Measurements from ENCODE around the gene EPB41L2. TPM values are rescaled to one million over a fixed set of nuclear protein-coding genes. Genes with fewer than 3 reads are reported as not detected.

EPB41L2 gene
- total RNA-seq, 1 experiment from 2014 or later, result 199 TPM

DNA sequence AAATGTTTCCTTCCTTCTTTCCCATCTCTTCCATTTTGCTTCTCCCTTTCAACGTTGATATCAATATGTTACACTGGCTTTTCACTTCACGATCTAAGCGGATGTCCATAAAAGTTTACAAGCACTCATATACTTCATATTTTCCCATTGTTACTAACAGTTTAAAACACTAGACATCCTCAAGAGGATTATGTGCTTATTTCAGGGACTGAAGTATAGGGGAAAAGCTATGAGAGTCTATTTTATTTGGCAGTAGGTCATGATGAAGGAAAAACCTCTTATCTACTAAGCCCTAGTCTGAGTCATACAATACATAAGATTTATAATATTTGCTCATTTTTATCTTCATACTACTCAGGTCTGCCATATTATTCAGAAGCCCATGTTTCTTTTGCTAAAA is 20.6 kb upstream of the EPB41L2 start:
- intact Hi-C loops (cut with micrococcal nuclease; ENCODE audit: unreplicated experiment) (no loop called here), in situ Hi-C loops (cut with HindIII; ENCODE audit: low pct_unique_long_range_greater_than_20kb, low sequenced_read_pairs) (no loop called here)
- ATAC-seq (no peak), DNase-seq (ENCODE audit: low read depth, low spot score) (no peak)
- TF ChIP-seq POLR2AphosphoS5 (IDR thresholded peaks at IDR 0.05; ENCODE audit: low read depth, low read length) (no peak), SIN3A (IDR thresholded peaks at IDR 0.05; ENCODE audit: borderline replicate concordance, insufficient read depth, low read depth, low read length) (no peak), TCF7L2 (IDR thresholded peaks at IDR 0.05; ENCODE audit: low read depth, low read length) (no peak)
- TF ChIP-seq, protein P1, sequence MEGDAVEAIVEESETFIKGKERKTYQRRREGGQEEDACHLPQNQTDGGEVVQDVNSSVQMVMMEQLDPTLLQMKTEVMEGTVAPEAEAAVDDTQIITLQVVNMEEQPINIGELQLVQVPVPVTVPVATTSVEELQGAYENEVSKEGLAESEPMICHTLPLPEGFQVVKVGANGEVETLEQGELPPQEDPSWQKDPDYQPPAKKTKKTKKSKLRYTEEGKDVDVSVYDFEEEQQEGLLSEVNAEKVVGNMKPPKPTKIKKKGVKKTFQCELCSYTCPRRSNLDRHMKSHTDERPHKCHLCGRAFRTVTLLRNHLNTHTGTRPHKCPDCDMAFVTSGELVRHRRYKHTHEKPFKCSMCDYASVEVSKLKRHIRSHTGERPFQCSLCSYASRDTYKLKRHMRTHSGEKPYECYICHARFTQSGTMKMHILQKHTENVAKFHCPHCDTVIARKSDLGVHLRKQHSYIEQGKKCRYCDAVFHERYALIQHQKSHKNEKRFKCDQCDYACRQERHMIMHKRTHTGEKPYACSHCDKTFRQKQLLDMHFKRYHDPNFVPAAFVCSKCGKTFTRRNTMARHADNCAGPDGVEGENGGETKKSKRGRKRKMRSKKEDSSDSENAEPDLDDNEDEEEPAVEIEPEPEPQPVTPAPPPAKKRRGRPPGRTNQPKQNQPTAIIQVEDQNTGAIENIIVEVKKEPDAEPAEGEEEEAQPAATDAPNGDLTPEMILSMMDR (IDR thresholded peaks at IDR 0.05), result no peak
- TF ChIP-seq, protein P2, sequence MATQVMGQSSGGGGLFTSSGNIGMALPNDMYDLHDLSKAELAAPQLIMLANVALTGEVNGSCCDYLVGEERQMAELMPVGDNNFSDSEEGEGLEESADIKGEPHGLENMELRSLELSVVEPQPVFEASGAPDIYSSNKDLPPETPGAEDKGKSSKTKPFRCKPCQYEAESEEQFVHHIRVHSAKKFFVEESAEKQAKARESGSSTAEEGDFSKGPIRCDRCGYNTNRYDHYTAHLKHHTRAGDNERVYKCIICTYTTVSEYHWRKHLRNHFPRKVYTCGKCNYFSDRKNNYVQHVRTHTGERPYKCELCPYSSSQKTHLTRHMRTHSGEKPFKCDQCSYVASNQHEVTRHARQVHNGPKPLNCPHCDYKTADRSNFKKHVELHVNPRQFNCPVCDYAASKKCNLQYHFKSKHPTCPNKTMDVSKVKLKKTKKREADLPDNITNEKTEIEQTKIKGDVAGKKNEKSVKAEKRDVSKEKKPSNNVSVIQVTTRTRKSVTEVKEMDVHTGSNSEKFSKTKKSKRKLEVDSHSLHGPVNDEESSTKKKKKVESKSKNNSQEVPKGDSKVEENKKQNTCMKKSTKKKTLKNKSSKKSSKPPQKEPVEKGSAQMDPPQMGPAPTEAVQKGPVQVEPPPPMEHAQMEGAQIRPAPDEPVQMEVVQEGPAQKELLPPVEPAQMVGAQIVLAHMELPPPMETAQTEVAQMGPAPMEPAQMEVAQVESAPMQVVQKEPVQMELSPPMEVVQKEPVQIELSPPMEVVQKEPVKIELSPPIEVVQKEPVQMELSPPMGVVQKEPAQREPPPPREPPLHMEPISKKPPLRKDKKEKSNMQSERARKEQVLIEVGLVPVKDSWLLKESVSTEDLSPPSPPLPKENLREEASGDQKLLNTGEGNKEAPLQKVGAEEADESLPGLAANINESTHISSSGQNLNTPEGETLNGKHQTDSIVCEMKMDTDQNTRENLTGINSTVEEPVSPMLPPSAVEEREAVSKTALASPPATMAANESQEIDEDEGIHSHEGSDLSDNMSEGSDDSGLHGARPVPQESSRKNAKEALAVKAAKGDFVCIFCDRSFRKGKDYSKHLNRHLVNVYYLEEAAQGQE (IDR thresholded peaks at IDR 0.05; ENCODE audit: insufficient read depth in 1 of 2, low read depth in 2 of 2, low read length in 1 of 2), result no peak
- no peak overlapping the region for H3K4me3 ChIP-seq (ENCODE audit: low read depth in 2 of 2, low read length in 2 of 2)
- ChIA-PET CTCF (no interaction called here), POLR2A (no interaction called here)
- H3K27me3 ChIP-seq (ENCODE audit: control insufficient read depth, insufficient read depth, low read length), result no peaks in the 10 kb centered on the region
- H3K4me1 ChIP-seq (ENCODE audit: control insufficient read depth, insufficient read depth, low read length), result no peaks in the 10 kb centered on the region
- no peaks in the 10 kb centered on the region for H3K36me3 ChIP-seq (ENCODE audit: control insufficient read depth, insufficient read depth, low read length)
- no peaks in the 10 kb centered on the region for H3K9me3 ChIP-seq (ENCODE audit: control insufficient read depth, insufficient read depth, low read depth, low read length)
- BruUV-seq (replicated peaks), result no TSS peak
- H3K27ac ChIP-seq (ENCODE audit: low read length), result no peak overlapping the region

DNA sequence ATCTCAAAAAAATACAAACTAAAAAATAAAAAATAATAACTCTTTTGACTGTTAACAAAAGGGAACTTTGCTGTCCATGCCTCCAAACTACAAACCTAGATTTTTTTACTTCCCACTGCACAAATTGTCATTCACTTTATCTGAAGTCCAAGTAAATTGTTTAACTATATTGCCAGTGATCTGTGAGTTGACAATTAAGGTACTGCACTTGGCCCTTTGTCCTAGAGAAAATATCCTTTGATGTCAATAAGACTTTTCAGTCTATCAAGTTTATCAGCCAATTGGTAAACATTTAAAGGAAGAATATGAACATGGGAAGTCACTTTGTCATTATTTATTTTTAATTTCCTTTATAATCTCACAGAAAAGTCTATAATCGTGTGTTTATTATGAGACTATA is 19.3 kb upstream of the EPB41L2 start:
- TF ChIP-seq, protein P1 (IDR thresholded peaks at IDR 0.05), result no peak
- TF ChIP-seq, protein P2 (IDR thresholded peaks at IDR 0.05; ENCODE audit: insufficient read depth in 1 of 2, low read depth in 2 of 2, low read length in 1 of 2), result no peak
- TF ChIP-seq TCF7L2 (IDR thresholded peaks at IDR 0.05; ENCODE audit: low read depth, low read length) (no peak), SIN3A (IDR thresholded peaks at IDR 0.05; ENCODE audit: borderline replicate concordance, insufficient read depth, low read depth, low read length) (no peak), POLR2AphosphoS5 (IDR thresholded peaks at IDR 0.05; ENCODE audit: low read depth, low read length) (no peak)
- DNase-seq (ENCODE audit: low read depth, low spot score) (no peak), ATAC-seq (no peak)
- no peaks in the 10 kb centered on the region for H3K36me3 ChIP-seq (ENCODE audit: control insufficient read depth, insufficient read depth, low read length)
- no TSS peak for BruUV-seq (replicated peaks)
- in situ Hi-C loops (cut with HindIII; ENCODE audit: low pct_unique_long_range_greater_than_20kb, low sequenced_read_pairs) (no loop called here), intact Hi-C loops (cut with micrococcal nuclease; ENCODE audit: unreplicated experiment) (no loop called here)
- H3K27ac ChIP-seq (ENCODE audit: low read length), result no peak overlapping the region
- no peaks in the 10 kb centered on the region for H3K27me3 ChIP-seq (ENCODE audit: control insufficient read depth, insufficient read depth, low read length)
- H3K9me3 ChIP-seq (ENCODE audit: control insufficient read depth, insufficient read depth, low read depth, low read length), result no peaks in the 10 kb centered on the region
- CTCF ChIA-PET, result no interaction called here
- POLR2A ChIA-PET, result no interaction called here
- no peak overlapping the region for H3K4me3 ChIP-seq (ENCODE audit: low read depth in 2 of 2, low read length in 2 of 2)
- H3K4me1 ChIP-seq (ENCODE audit: control insufficient read depth, insufficient read depth, low read length), result no peaks in the 10 kb centered on the region
